Peyer's patch (tissue), 4 donors: ENCODE data around the gene MAGEA10.

ENCODE experiments used
- POLR2A ChIP-seq, 2 donors: fragments of 450-650 bp; IDR thresholded peaks; one replicate each; pipeline ENCODE4 v1.5.1; 2017; ENCODE audit warnings: antibody characterized with exemption in 2 of 2, mild to moderate bottlenecking in 2 of 2, moderate library complexity in 2 of 2
- TF ChIP-seq, protein P1 (sequence below), 6 experiments: fragments of 450-650 bp in 4 of 6; fragments of 200-600 bp in 2 of 6; sonication (generic) in 1 of 6; IDR thresholded peaks; one replicate each; pipeline ENCODE4 v1.5.1; 2017 to 2019; ENCODE audit warnings: antibody characterized with exemption in 6 of 6, mild to moderate bottlenecking in 3 of 6, moderate library complexity in 1 of 6

DNA sequence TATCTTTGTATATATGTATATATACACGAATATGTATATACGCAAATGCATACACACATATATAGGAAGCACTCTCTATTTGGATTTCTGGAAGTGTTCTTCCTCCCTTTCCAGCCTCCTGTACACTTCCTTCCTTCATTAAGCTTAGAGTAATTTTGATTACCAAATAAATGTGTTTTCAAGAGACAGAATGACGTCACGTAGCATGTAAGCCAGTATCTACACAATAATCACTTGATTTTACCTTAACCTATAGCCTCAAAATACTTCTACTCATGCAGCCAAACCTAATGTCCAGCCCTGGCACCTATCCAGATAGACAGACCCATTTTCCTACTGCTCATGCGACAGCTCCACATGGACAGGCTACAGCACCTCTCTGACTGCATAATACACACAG, 29.9 kb downstream of the MAGEA10 start:
- TF ChIP-seq, protein P1, sequence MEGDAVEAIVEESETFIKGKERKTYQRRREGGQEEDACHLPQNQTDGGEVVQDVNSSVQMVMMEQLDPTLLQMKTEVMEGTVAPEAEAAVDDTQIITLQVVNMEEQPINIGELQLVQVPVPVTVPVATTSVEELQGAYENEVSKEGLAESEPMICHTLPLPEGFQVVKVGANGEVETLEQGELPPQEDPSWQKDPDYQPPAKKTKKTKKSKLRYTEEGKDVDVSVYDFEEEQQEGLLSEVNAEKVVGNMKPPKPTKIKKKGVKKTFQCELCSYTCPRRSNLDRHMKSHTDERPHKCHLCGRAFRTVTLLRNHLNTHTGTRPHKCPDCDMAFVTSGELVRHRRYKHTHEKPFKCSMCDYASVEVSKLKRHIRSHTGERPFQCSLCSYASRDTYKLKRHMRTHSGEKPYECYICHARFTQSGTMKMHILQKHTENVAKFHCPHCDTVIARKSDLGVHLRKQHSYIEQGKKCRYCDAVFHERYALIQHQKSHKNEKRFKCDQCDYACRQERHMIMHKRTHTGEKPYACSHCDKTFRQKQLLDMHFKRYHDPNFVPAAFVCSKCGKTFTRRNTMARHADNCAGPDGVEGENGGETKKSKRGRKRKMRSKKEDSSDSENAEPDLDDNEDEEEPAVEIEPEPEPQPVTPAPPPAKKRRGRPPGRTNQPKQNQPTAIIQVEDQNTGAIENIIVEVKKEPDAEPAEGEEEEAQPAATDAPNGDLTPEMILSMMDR (IDR thresholded peaks at IDR 0.05) = no peak
- TF ChIP-seq POLR2A (IDR thresholded peaks at IDR 0.05) = no peak
